IPS-NIHi11 (cell line): ENCODE results near the gene GRAMD4.

Experiments used
- DNase-seq: peaks from one replicate; pipeline ENCODE4 v3.0.0; 2012; ENCODE audit warnings: mixed read lengths, low spot score

Gene GRAMD4

DNA sequence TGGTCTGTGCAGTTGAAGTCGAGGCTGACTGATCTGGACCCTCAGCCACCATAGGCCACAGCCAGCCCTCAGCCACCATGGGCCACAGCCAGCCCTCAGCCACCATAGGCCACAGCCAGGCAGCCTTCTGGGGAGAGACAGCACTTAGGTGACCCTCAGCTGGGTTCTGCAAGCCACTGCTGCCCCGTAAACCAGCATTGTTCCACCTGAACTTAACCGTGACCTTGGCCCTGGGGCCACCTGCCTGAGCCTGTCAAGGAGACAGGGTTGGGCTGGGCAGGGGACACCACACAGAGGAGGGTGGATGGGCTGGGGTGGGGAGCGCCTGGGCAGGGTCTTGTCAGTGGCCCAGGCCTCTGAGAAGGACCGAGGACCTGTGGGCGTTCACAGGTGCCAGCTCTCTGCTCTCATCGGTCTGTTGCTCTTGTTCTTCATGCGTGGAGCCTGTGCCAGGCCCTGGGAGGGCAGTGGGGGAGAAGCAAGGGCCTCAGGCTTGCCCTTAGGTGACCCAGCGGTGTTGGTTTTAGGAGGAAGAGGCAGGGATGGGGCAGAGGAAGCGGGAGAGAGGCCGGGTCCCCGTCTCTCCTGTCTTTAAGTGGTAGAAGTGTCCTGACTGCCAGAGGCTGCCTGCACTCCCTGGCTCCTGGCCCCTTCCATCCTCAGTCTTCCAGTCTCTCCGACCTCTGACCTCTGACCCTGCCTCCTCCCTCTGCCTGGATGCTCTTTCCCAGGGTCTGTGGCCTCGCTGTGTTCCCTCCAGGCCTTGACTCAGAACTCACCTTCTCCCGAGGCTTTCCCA is 36.9 kb downstream of the GRAMD4 start:
- no peak for DNase-seq

DNA sequence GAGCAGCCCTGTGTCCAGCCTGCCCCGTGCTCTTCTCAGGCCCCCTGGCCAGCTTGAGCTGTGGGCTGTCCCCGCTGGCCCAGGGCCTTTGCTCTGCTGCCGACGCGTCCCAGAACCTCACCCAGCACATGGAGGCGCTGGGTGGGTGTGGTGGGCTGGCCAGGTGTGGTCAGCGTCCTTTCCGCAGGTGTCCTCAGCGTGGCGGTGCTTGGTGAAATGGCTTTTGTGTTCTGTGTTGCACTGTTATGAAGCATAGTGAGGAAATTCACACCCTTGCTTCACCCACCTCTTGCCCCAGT is 37.4 kb downstream of the GRAMD4 start:
- DNase-seq, result no peak

DNA sequence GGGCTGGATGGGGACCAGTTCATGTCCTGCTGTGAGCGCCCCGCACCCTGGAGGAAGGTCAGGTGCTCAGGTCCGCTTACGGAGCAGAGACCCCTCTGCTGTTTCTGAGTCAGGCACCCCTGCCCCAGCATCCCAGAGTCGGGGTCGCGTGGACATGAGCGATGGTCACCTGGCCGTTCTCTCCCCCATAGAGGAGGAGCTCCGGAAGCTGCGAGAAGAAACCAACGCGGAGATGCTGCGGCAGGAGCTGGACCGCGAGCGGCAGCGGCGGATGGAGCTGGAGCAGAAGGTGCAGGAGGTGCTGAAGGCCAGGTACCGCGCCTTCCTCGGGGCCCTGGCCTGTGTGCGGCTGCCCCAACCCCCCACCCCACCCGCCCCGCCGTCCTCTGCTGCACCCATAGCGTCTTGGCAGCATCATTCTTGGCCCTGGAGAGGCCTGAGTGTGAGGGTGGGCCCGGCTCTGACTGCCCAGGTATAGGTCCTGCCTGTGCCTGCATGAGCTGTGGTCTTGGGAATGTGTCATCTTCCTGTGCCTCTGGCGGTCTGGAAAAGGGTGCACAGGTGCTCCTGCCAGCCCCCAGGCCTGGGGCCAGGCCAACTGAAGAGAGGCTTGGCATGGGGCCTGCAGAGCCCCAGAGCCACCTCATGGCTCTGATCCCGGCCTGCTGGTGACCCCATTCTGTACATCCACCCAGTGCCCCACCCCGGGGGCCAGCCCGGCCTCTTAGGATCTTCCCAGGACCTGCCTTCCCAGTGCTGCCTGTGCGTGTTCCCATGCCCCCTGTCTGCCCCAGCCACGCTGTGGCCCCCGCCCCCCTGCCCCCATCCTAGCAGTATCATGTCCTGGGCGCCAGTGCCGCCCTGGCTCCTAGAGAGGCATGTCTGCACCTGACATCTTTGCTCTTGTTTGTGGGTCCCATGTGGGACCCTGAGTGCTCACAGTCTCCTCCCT is 38.1 kb downstream of the GRAMD4 start:
- no peak for DNase-seq

DNA sequence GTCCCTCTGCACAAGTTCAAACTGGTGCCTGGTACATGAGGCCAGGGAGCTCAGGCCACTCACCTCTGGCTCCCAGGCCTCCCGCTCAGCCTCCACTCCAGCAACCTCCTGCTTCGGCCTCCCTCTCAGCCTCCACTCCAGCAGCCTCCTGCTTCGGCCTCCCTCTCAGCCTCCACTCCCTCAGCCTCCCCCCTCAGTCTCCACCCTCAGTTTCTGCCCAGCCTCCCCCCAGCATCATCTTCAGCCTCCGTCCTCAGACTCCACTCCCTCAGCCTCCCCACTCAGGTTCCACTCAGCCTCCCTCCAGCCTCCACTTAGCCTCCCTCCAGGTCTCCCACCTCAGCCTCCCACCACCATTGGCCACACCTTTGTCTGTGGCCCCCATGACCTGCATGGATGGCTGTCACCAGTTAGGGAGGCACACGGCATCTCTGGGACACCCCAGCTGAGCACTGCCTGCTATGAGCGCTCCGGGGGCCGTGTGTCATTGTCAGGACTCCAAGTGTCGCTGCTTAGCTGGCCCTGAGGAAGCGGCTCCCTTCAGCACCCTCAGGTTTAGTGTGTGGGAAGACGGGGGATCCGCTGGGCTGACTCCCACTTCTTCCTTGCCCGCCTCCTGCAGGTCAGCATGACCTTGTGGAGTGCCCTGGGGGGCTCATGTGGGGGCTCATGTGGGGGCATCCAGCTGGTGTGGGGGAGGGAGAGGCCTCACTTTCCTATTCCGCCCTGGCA is 39.0 kb downstream of the GRAMD4 start:
- no peak for DNase-seq

DNA sequence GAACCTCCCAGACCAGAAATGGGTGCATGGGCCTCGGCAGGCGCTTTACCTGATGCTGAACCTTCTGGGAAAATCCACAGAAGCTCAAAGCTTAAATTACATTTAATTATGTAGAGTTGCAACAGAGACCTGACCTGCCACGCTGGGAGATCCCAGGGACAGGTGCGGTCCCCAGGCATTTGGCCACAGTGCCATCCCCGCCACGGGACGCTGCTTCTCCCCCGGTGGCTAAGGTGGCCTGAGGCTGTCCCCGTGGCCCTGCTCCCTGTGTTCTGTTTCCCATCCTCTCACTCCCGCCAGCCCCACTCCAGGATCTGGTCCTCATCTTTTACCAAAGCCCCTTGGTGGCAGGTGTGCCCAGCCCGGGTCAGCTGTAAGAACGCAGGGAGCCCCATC is 39.6 kb downstream of the GRAMD4 start:
- DNase-seq, result no peak

DNA sequence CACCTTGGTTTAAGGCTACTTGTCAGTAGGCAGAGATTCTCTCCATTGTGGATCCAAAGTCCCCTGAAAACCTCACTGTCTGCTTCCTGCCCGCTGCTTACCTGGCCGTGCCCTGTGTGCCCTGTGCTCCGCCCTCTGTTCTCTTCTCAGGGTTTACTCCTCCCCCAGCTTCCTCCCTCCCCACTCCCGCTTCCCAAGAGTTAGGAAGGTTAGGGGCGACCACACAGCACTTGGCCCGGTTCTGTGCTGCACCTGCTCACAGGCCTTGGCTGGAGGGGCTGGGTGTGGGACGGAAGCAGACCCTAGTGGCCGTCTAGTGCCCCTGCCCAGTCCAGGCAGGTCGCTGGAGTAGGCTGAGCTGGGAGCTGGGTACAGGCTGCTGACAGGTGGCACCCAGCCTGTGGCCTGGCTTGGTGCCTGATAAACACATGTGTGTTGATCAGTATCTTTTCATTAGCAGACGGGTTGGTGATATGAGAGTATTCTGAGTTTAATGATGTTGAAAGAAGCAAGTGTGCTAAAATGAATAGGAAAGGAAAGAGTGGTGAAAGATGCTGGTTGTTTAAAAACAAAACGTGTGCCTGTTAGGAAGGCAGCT is 40.5 kb downstream of the GRAMD4 start:
- DNase-seq, result no peak

DNA sequence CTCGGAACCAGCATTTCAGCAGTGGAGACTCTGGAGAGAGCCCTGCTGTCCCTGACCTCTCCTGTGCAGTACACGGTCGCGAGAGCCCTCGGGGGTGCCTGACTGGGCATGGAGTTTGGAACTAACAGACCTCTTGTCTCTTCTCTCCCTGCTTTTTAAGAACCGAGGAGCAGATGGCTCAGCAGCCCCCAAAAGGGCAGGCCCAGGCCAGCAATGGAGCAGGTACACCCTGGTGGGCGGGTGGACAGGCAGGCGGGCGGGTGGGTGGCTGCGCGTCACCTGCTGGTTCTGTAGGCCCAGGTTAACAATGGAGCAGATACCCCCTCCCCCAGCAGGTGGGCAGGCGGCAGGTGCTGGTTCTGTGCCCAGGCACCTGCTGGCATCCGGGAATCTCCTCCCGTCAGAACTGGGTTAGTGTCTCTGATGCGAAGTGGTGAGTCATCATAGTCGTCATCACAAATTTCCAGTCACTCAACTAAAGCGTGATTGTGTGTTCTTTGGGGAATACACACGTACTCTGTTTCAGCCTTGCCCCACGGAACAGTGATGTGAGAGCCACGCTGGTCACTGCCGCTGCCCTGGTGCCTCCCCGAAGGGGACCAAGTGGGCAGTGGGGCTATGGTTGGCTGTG is 41.1 kb downstream of the GRAMD4 start:
- DNase-seq, result no peak

DNA sequence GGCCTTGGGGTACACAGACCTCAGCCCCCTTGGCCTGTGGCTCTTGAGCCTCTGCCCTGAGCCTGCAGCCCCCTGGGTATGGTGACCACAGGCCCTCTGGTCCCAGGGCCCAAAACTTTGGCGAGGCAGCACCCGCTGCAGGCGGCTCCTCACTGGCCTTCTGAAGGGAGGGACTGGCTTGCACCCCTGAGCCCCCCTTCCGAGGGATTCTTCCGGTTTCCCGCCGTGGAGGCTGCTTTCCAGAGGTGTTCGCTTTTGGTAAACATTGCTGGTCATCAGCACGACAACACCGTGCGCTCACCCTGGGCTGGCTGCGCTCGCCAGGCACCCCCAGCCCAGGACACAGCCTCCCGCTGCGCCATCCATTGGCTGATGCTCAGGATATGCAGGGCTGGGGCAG is 42.0 kb downstream of the GRAMD4 start:
- DNase-seq, result no peak

DNA sequence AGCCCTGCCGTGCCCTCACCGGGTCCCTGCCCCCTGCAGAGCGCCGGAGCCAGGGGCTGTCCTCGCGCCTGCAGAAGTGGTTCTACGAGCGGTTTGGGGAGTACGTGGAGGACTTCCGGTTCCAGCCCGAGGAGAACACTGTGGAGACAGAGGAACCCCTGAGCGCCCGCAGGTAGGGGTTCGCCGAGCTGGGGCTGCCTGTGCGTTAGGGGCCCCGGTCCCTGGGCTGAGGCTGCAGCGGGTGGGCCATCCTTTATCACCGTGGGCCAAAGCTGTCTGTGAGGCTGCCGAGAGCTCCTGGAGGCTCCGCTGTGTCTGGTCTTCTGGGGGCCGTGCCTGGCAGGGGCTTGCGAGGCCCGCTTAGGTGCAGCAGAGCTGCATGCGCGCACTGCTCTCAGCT is 42.8 kb downstream of the GRAMD4 start:
- DNase-seq, result no peak

DNA sequence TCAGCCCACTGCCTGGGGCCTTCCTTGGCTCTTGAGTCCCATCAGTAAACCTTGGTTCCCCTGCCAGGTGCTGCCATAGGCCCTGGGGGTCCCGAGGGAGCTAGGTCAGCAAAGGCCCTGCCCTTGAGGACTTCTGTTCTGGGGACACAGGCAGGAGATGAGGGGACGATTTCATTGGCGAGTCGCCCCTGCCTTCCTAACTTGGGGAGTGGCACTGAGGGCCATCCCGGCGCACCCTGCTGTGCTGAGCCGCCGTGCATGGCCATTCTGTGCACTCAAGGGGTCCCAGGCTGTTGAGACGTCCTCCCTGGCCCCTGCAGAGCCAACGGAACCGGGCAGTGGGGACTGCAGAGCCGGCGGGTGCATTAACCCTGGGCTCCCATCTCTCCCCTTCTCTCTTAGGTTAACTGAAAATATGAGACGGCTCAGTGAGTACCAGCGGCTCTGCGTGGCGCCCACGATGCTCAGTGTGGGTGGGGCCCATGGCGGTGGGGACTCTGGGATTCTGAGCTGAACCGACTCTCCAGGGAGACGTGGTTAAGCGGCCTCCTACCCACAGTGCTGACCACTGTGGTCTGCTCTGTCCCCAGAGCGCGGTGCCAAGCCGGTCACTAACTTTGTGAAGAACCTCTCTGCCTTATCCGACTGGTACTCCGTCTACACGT is 43.4 kb downstream of the GRAMD4 start:
- DNase-seq, result no peak

DNA sequence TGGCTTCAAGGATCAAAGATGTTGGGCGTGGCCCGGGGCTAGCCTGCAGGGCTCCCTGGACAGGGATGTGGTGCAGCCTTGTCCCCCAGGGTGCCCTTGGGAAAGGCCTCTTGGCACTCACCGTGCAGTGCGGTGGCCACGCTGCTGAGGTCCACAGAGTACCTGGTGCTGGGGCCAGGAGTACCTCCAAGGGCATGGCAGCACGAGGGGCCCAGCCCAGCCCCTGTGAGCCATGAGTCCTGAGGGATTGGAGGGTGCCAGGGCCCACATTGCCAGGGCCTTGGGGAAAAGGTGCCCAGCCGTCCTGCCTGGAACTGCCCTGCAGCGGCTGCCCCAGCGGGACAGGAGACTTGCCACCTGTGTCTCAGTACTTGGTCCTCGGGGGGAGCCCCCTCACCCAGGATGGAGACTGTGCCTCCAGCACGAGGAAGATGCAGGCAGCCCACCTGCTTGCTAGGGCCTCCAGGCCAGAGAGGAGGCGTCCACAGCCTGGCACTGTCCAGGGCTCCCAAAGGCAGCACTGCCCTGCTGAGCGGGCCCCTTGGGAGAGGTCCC is 44.2 kb downstream of the GRAMD4 start:
- no peak for DNase-seq

DNA sequence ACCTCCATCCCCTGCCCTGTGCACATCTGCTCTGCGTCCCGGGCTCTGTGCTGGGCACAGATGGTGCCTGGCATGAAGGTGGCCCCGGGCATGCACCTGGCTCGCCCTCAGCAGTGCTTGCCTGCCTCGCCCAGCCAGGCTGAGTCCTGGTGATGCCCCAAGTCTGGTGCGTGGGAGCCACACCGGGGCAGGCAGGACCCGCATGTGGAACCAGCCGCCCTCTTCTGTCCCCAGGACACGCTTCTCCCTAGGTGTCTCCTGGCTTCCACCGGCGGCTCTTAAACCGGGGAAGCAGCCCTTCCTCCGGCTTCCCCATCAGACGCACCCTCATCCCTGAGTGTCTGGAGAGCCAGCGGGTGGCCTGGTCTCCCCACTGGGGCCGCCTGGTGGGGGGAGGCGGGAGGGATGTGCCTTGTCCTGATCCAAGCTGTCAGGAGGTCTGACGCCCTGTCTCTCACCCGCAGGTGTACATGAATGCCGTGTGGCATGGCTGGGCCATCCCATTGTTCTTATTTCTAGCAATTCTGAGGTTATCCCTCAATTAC is 45.0 kb downstream of the GRAMD4 start:
- no peak for DNase-seq

DNA sequence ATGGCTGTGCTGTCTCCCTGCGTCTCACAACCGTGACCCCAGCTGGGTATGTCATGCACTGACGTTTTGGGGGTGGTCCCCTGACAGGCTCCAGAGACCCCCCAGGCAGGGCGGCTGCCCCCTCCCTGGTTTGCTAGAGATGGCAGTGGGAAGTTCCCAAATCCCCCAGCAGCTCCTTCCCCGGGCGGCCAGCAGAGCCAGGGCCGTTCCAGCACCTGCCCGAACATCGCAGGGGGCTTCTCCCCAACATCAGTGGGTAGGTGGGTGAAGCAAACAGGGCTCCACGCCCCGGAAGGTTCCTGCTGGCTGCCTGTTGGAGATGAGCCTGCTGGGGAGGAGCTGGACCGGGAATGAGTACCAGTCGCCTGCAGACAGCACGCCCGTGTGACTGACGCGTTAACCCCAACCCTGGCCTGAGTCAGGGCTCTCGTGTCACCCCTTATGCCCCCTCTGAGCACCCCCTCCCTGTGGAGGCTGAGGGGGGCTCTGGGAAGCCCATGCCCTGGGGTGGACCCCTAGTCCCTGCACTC is 45.6 kb downstream of the GRAMD4 start:
- DNase-seq, result no peak

DNA sequence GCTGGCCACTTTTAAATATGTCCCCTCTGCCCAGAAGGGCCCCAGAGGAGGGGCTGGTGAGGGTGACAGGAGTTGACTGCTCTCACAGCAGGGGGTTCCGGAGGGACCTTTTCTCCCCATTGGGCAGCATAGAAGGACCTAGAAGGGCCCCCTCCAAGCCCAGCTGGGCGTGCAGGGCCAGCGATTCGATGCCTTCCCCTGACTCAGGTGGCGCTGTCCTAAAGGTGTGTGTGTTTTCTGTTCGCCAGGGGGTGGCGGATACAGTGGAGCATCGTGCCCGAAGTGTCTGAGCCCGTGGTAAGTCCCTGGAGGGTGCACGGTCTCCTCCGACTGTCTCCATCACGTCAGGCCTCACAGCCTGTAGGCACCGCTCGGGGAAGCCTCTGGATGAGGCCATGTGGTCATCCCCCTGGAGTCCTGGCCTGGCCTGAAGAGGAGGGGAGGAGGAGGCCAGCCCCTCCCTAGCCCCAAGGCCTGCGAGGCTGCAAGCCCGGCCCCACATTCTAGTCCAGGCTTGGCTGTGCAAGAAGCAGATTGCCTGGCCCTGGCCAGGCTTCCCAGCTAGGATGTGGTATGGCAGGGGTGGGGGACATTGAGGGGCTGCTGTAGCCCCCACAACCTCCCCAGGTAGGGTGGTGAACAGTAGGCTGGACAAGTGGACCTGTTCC is 46.5 kb downstream of the GRAMD4 start:
- DNase-seq, result no peak

DNA sequence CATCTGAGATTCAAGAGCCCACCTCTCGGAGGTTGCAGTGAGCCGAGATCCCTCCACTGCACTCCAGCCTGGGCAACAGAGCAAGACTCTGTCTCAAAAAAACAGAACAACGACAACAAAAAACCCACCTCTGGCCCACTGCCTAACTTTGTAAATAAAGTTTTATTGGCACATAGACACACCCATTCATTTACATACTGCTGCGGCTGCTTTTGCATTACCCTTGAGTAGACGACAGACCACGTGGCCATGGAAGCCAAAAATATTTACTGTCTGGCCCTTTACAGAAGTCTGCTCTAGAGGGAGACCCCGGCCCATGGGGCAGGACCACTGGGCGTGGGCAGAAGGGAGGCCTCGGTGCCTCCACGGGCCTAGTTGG is 47.0 kb downstream of the GRAMD4 start:
- DNase-seq, result no peak

DNA sequence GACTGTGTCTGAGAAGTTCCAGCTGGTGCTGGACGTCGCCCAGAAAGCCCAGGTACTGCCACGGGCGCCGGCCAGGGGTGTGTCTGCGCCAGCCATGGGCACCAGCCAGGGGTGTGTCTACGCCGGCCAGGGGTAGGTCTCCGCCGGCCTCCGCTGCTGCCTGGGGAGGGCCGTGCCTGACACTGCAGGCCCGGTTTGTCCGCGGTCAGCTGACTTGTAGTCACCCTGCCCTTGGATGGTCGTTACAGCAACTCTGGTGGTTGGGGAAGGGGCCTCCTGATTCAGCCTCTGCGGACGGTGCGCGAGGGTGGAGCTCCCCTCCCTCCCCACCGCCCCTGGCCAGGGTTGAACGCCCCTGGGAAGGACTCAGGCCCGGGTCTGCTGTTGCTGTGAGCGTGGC is 47.9 kb downstream of the GRAMD4 start:
- DNase-seq, result no peak

DNA sequence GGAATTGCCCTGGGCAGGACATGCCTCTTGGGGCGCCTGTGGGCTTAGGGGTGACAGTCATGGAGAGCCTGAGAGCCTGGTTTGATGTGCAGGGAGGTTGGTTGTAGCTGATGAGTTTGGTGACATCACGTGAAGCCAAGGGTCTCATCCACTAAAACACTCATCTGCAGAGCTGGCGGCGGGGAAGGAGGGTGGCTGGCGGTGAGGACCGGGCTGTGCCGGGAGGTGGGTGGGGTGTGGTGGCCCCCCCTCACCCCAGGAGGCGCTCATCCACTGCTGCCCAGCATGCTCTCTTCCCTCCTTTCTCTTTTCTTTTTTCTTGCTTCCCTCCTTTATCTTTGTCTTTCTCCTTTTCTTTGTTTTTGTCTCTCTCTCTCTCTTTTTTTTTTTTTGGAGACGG is 49.0 kb downstream of the GRAMD4 start:
- DNase-seq, result no peak

DNA sequence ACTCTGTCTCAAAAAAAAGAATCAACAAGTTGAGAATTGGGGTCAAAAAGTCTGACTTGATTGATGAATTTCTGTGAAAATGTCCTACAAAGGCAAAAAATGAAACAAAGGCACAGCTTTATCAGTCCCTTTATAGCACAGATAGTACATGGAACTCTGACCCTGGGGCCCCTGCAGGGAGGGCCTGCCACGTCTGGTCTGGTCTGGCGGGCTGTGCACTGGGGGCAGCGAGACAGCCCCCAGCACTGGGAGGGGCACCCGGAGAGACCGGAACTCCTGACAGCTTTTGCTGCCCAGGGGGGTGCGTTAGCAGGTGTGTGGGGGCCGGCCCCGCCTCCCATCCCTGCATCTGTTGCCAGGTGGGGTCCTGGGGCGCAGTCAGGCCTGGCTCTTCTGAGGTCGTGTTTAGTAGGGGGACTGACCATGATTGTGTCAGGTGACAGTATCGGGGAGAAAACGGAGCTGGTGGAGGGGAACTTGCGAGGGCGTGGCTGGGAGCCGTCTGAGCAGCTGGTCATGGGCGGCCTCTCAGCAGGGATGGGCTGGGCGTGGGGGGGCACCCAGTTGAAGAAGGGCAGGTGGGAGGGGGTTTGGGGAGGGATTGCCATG is 51.7 kb downstream of the GRAMD4 start:
- no peak for DNase-seq

DNA sequence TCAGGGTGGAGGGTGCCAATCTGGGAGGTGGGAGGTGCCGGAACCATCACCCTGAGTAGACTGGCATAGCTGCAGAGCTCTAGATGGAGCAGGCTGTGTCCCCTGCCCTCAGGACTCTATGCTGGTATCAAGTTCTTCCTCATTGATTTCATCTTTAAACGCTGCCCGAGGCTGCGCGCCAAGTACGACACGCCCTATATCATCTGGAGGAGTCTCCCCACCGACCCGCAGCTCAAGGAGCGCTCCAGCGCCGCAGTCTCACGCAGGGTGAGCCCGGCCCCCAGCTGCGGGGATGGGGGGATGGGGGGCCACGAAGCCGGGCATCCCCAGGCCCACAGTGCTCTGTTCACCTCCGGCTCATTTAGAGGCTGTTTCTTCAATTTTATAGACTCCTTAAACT is 52.5 kb downstream of the GRAMD4 start:
- no peak for DNase-seq

DNA sequence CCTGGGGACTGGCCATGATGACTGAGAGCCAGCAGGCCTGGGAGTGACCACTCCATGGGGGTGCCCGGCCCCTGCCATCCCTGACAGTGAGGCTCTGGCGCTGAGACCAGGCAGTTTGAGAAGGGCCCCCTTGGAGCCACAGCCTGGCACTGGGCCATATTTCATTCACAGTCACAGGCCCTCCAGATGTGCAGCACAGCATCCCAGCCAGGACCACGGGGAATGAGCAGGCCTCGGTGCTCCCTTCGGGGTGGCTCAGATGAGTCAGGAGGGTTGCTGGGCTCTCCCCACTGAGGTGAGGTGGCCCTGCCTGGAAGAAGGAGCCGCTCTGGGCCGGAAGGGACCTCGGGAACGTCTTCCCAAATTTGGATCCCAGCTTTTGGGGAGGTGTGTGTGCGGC is 53.0 kb downstream of the GRAMD4 start:
- no peak for DNase-seq
